ENCODE measurements around the gene ATAD2B.

GRCh38 chr2:23826040-23826439 is 100.9 kb downstream of the ATAD2B start:
- no peak for TF ChIP-seq CTCF (IDR thresholded peaks at IDR 0.05 in 8 of 11, conservative IDR thresholded peaks at IDR 0.05 in 3 of 11)
- no peak for TF ChIP-seq POLR2A (IDR thresholded peaks at IDR 0.05)
- no peak for TF ChIP-seq POLR2AphosphoS5 (IDR thresholded peaks at IDR 0.05)
